K562 (cell line): ENCODE results near the gene AGGF1.

ENCODE experiments used
- EP300 ChIP-seq: IDR thresholded peaks from 2 replicates; pipeline ENCODE4 v1.6.1; 2012; ENCODE audit warnings: low read length, improper control_type of control experiment
- MAFK ChIP-seq: IDR thresholded peaks from 2 replicates; pipeline ENCODE4 v1.6.1; 2011; ENCODE audit warnings: low read length, improper control_type of control experiment
- MAX ChIP-seq: sonication (generic); formaldehyde crosslinking; IDR thresholded peaks from 2 replicates; pipeline ENCODE4 v1.9.0; 2022; ENCODE audit warnings: mild to moderate bottlenecking, missing genetic modification reagents
- NONO ChIP-seq, 2 experiments: fragments of 200-400 bp in 1 of 2; fragments of 450-650 bp in 1 of 2; formaldehyde crosslinking in 1 of 2; IDR thresholded peaks; 2 replicates each; pipeline ENCODE4 v1.6.1; 2017; ENCODE audit warnings: low read depth in 2 of 2, mild to moderate bottlenecking in 2 of 2, moderate library complexity in 2 of 2, low read length in 1 of 2
- POLR2AphosphoS5 ChIP-seq: IDR thresholded peaks from 2 replicates; pipeline ENCODE4 v1.6.1; 2011; ENCODE audit warnings: mild to moderate bottlenecking, low read depth, low read length, moderate library complexity; ENCODE audit not compliant: control insufficient read depth, insufficient read depth
- POLR3A ChIP-seq: IDR thresholded peaks from 2 replicates; pipeline ENCODE4 v1.6.1; 2011; ENCODE audit warnings: borderline replicate concordance, mild to moderate bottlenecking, moderate library complexity; ENCODE audit not compliant: insufficient read length, insufficient read depth; ENCODE audit errors: extremely low read depth
- SP1 ChIP-seq: sonication (generic); formaldehyde crosslinking; IDR thresholded peaks from 2 replicates; pipeline ENCODE4 v1.8.1; 2022; ENCODE audit warnings: mild to moderate bottlenecking, missing genetic modification reagents
- TF ChIP-seq, protein P1 (sequence below), 2 experiments: fragments of 200-800 bp in 1 of 2; sonication (Bioruptor generic) in 1 of 2; sonication (generic) in 1 of 2; formaldehyde crosslinking in 1 of 2; IDR thresholded peaks in 1 of 2; conservative IDR thresholded peaks in 1 of 2; 2 replicates each; pipeline versions ENCODE4 v1.5.0 to v1.6.1; 2016 to 2020; ENCODE audit warnings: missing compliant biosample characterization in 1 of 2, missing genetic modification characterization in 1 of 2, missing genetic modification reagents in 1 of 2
- TF ChIP-seq, protein P2 (sequence below), 3 experiments: IDR thresholded peaks in 2 of 3; conservative IDR thresholded peaks in 1 of 3; 2 replicates each; pipeline ENCODE4 v1.5.1; 2011 to 2012; ENCODE audit warnings: low read length in 3 of 3, mild to moderate bottlenecking in 3 of 3, control low read depth in 2 of 3, improper control_type of control experiment in 1 of 3, inconsistent platforms in 1 of 3, low read depth in 1 of 3, mixed read lengths in 1 of 3, moderate library complexity in 1 of 3; ENCODE audit not compliant: insufficient read depth in 2 of 3

DNA sequence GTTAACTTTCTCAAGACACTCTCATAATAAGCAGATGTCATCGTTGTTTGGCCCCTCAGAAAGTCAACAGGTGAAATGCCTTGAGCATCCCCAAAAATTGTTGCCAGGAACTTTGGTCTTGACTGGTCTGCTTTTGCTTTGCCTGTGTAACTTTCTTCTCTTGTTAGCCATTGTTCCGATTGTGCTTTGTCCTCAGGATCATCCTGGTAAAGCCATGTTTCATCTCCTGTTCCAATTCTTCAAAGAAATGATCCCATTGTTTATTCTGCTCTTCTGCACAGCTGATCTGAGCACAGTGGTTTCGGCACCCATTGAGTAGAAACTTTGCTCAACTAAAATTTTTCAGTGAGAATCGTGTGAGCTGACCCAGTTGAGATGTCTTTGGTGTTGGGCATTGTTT, 65.0 kb downstream of the AGGF1 start:
- no peak for TF ChIP-seq EP300
- no peak for TF ChIP-seq POLR2AphosphoS5
- TF ChIP-seq POLR3A: no peak
- TF ChIP-seq MAFK: no peak
- TF ChIP-seq, protein P1, sequence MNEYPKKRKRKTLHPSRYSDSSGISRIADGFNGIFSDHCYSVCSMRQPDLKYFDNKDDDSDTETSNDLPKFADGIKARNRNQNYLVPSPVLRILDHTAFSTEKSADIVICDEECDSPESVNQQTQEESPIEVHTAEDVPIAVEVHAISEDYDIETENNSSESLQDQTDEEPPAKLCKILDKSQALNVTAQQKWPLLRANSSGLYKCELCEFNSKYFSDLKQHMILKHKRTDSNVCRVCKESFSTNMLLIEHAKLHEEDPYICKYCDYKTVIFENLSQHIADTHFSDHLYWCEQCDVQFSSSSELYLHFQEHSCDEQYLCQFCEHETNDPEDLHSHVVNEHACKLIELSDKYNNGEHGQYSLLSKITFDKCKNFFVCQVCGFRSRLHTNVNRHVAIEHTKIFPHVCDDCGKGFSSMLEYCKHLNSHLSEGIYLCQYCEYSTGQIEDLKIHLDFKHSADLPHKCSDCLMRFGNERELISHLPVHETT (CRISPR knock-in tag; conservative IDR thresholded peaks at IDR 0.05 in 1 of 2, IDR thresholded peaks at IDR 0.05 in 1 of 2): no peak
- no peak for TF ChIP-seq SP1 (CRISPR knock-in tag)
- TF ChIP-seq MAX: no peak
- TF ChIP-seq, protein P2, sequence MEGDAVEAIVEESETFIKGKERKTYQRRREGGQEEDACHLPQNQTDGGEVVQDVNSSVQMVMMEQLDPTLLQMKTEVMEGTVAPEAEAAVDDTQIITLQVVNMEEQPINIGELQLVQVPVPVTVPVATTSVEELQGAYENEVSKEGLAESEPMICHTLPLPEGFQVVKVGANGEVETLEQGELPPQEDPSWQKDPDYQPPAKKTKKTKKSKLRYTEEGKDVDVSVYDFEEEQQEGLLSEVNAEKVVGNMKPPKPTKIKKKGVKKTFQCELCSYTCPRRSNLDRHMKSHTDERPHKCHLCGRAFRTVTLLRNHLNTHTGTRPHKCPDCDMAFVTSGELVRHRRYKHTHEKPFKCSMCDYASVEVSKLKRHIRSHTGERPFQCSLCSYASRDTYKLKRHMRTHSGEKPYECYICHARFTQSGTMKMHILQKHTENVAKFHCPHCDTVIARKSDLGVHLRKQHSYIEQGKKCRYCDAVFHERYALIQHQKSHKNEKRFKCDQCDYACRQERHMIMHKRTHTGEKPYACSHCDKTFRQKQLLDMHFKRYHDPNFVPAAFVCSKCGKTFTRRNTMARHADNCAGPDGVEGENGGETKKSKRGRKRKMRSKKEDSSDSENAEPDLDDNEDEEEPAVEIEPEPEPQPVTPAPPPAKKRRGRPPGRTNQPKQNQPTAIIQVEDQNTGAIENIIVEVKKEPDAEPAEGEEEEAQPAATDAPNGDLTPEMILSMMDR (IDR thresholded peaks at IDR 0.05 in 2 of 3, conservative IDR thresholded peaks at IDR 0.05 in 1 of 3; ENCODE audit: insufficient read depth in 2 of 3, low read depth in 1 of 3, low read length in 3 of 3): no peak
- TF ChIP-seq NONO (IDR thresholded peaks at IDR 0.05; ENCODE audit: low read depth in 2 of 2, low read length in 1 of 2): no peak
